H1 (cell line): ENCODE results near the gene RNF38. TPM values are rescaled to one million over a fixed set of nuclear protein-coding genes. Genes with fewer than 3 reads are reported as not detected.

Source experiments
- CTCF ChIA-PET: fragments of 300-600 bp; sonication (Branson Sonifier 250); formaldehyde crosslinking; loops from one replicate; lab custom pipeline; 2021; ENCODE audit not compliant: partially characterized antibody; lab: Charles Lee
- POLR2A ChIA-PET: fragments of 300-600 bp; sonication (Branson Sonifier 250); formaldehyde crosslinking; loops from one replicate; lab custom pipeline; 2021; ENCODE audit warnings: inconsistent platforms; ENCODE audit not compliant: partially characterized antibody; lab: Charles Lee
- DNase-seq, 2 experiments: peaks; one replicate each; pipeline versions ENCODE4 v3.0.0 to v3.0.0-alpha.2; 2010 to 2022; ENCODE audit warnings: low spot score in 2 of 2, low read depth in 1 of 2, mixed read lengths in 1 of 2
- FAIRE-seq: peaks from 2 replicates; lab custom pipeline; 2011; peaks lifted over from hg19 to GRCh38; lab: Jason Lieb, UNC
- H2AFZ ChIP-seq: 2 replicates; pipeline ENCODE4 v1.8.1; 2012; ENCODE audit warnings: low read length, inconsistent platforms
- H2AK5ac ChIP-seq: 2 replicates; pipeline ENCODE4 v1.6.1; 2013; ENCODE audit warnings: low read depth, low read length
- H2BK120ac ChIP-seq: replicated peaks from 2 replicates; pipeline ENCODE3; 2013; ENCODE audit warnings: low read depth, low read length, inconsistent platforms
- H2BK12ac ChIP-seq: 2 replicates; pipeline ENCODE4 v1.6.1; 2013; ENCODE audit warnings: low read depth, low read length
- H2BK15ac ChIP-seq: 2 replicates; pipeline ENCODE4 v1.6.1; 2013; ENCODE audit warnings: low read length
- H2BK20ac ChIP-seq: 2 replicates; pipeline ENCODE4 v1.6.1; 2013; ENCODE audit warnings: low read length
- H2BK5ac ChIP-seq: 2 replicates; pipeline ENCODE4 v1.6.1; 2013; ENCODE audit warnings: low read depth, low read length
- H3K14ac ChIP-seq: 2 replicates; pipeline ENCODE4 v1.6.1; 2013; ENCODE audit warnings: inconsistent platforms; ENCODE audit not compliant: insufficient read length
- H3K18ac ChIP-seq: 2 replicates; pipeline ENCODE4 v1.6.1; 2013; ENCODE audit warnings: low read length; ENCODE audit errors: extremely low read depth
- H3K23ac ChIP-seq: 2 replicates; pipeline ENCODE4 v1.6.1; 2013; ENCODE audit warnings: inconsistent platforms; ENCODE audit not compliant: insufficient read length
- H3K23me2 ChIP-seq: 2 replicates; pipeline ENCODE4 v1.6.1; 2013; ENCODE audit warnings: low read depth, low read length
- H3K27ac ChIP-seq: 2 replicates; pipeline ENCODE4 v1.6.1; 2011; ENCODE audit warnings: low read depth, low read length, inconsistent platforms
- H3K27me3 ChIP-seq, 4 experiments: replicated peaks in 1 of 4; 1 replicate in 1 of 4; 2 replicates in 3 of 4; pipeline versions ENCODE4 v1.6.1 to v1.8.1; 2011 to 2013; ENCODE audit warnings: low read length in 3 of 4, mild to moderate bottlenecking in 3 of 4, inconsistent platforms in 2 of 4, mixed read lengths in 2 of 4, moderate library complexity in 1 of 4; ENCODE audit not compliant: control insufficient read depth in 3 of 4, insufficient read depth in 3 of 4; ENCODE audit errors: extremely low read depth in 1 of 4
- H3K36me3 ChIP-seq, 4 experiments: 2 replicates each; pipeline versions ENCODE4 v1.6.1 to v1.8.1; 2011 to 2013; ENCODE audit warnings: mild to moderate bottlenecking in 4 of 4, low read length in 3 of 4, moderate library complexity in 2 of 4, control low read depth in 1 of 4, inconsistent platforms in 1 of 4; ENCODE audit not compliant: insufficient read depth in 4 of 4, control insufficient read depth in 2 of 4
- H3K4ac ChIP-seq: replicated peaks from 2 replicates; pipeline ENCODE3; 2013; ENCODE audit warnings: low read length, low read depth, mixed read lengths, inconsistent platforms; ENCODE audit not compliant: insufficient read length
- H3K4me1 ChIP-seq, 4 experiments: replicated peaks in 1 of 4; 1 replicate in 1 of 4; 2 replicates in 3 of 4; pipeline versions ENCODE4 v1.6.1 to v1.8.1; 2011 to 2013; ENCODE audit warnings: low read length in 3 of 4, inconsistent platforms in 2 of 4, mixed read lengths in 1 of 4; ENCODE audit not compliant: insufficient read depth in 4 of 4, control insufficient read depth in 3 of 4
- H3K4me2 ChIP-seq, 2 experiments: 2 replicates each; pipeline versions ENCODE4 v1.6.1 to v1.8.1; 2011 to 2013; ENCODE audit warnings: low read depth in 2 of 2, low read length in 2 of 2, control low read depth in 1 of 2, inconsistent platforms in 1 of 2, mild to moderate bottlenecking in 1 of 2; ENCODE audit not compliant: insufficient read depth in 1 of 2
- H3K4me3 ChIP-seq, 4 experiments: fragments of 200-600, 300-600 bp in 1 of 4; sonication (generic), shearing (Covaris generic), sonication (Bioruptor Twin) in 1 of 4; 2 replicates each; pipeline versions ENCODE4 v1.5.1 to v1.8.1; 2011 to 2016; ENCODE audit warnings: low read length in 4 of 4, low read depth in 3 of 4, control low read depth in 2 of 4, inconsistent platforms in 2 of 4, mild to moderate bottlenecking in 2 of 4, mixed read lengths in 1 of 4, moderate library complexity in 1 of 4; ENCODE audit not compliant: insufficient read depth in 2 of 4; ENCODE audit errors: extremely low read depth in 1 of 4
- H3K56ac ChIP-seq: replicated peaks from 2 replicates; pipeline ENCODE3; 2013; ENCODE audit warnings: low read depth, mild to moderate bottlenecking, mixed read lengths, low read length, inconsistent platforms; ENCODE audit not compliant: insufficient read length
- H3K79me1 ChIP-seq: 2 replicates; pipeline ENCODE4 v1.6.1; 2013; ENCODE audit warnings: low read depth, low read length, control low read depth
- H3K79me2 ChIP-seq, 2 experiments: 2 replicates each; pipeline versions ENCODE4 v1.6.1 to v1.8.1; 2012 to 2013; ENCODE audit warnings: low read length in 2 of 2, mild to moderate bottlenecking in 2 of 2, inconsistent platforms in 1 of 2; ENCODE audit not compliant: insufficient read depth in 2 of 2, control insufficient read depth in 1 of 2
- H3K9ac ChIP-seq, 4 experiments: replicated peaks in 1 of 4; 1 replicate in 1 of 4; 2 replicates in 3 of 4; pipeline versions ENCODE4 v1.6.1 to v1.8.1; 2011 to 2013; ENCODE audit warnings: low read depth in 3 of 4, low read length in 3 of 4, control low read depth in 2 of 4, mild to moderate bottlenecking in 2 of 4, moderate library complexity in 2 of 4, inconsistent platforms in 1 of 4; ENCODE audit errors: extremely low read depth in 1 of 4
- H3K9me3 ChIP-seq, 2 experiments: 2 replicates each; pipeline versions ENCODE4 v1.6.1 to v1.8.1; 2012 to 2013; ENCODE audit warnings: mild to moderate bottlenecking in 2 of 2, moderate library complexity in 2 of 2, control low read depth in 1 of 2, inconsistent platforms in 1 of 2, low read depth in 1 of 2, low read length in 1 of 2, mixed read lengths in 1 of 2; ENCODE audit not compliant: insufficient read depth in 2 of 2
- H4K20me1 ChIP-seq, 2 experiments: replicated peaks in 1 of 2; 2 replicates each; pipeline versions ENCODE3 to v1.8.1; 2011 to 2013; ENCODE audit warnings: inconsistent platforms in 2 of 2, low read length in 2 of 2, mild to moderate bottlenecking in 1 of 2; ENCODE audit not compliant: insufficient read depth in 2 of 2, control insufficient read depth in 1 of 2
- H4K5ac ChIP-seq: 2 replicates; pipeline ENCODE4 v1.6.1; 2013; ENCODE audit warnings: low read length, low read depth, mixed read lengths, inconsistent platforms; ENCODE audit not compliant: insufficient read length
- H4K8ac ChIP-seq: 2 replicates; pipeline ENCODE4 v1.8.0; 2013; ENCODE audit warnings: mild to moderate bottlenecking, moderate library complexity, low read length, inconsistent platforms; ENCODE audit not compliant: insufficient read depth; ENCODE audit errors: extremely low read depth
- H4K91ac ChIP-seq: replicated peaks from 2 replicates; pipeline ENCODE3; 2013; ENCODE audit warnings: low read length, mixed read lengths, inconsistent platforms; ENCODE audit not compliant: insufficient read length
- E2F6 ChIP-seq: IDR thresholded peaks from 2 replicates; pipeline ENCODE4 v1.6.1; 2012; ENCODE audit warnings: inconsistent platforms
- RAD21 ChIP-seq, 2 experiments: IDR thresholded peaks in 1 of 2; conservative IDR thresholded peaks in 1 of 2; 2 replicates each; pipeline ENCODE4 v1.6.1; 2011; ENCODE audit warnings: low read depth in 2 of 2, low read length in 2 of 2, improper control_type of control experiment in 1 of 2, inconsistent platforms in 1 of 2, mild to moderate bottlenecking in 1 of 2, moderate library complexity in 1 of 2
- TBP ChIP-seq: IDR thresholded peaks from 2 replicates; pipeline ENCODE4 v1.6.1; 2011; ENCODE audit warnings: low read depth, low read length, improper control_type of control experiment
- TCF12 ChIP-seq: IDR thresholded peaks from 2 replicates; pipeline ENCODE4 v1.6.1; 2011; ENCODE audit warnings: low read depth, mild to moderate bottlenecking, low read length
- WGBS, 2 experiments: shearing (Covaris generic) in 1 of 2; methylation state at CpG; one replicate each; pipeline versions ENCODE4 v1.1.6 to v1.1.7; 2013 to 2015; ENCODE audit warnings: low lambda C conversion rate in 2 of 2, mixed read lengths in 2 of 2, inconsistent platforms in 1 of 2, low coverage in 1 of 2, missing lambda C conversion rate in 1 of 2; ENCODE audit not compliant: insufficient replicate concordance in 2 of 2, insufficient coverage in 1 of 2, insufficient read length in 1 of 2; ENCODE audit errors: extremely low coverage in 1 of 2, missing lambda C conversion rate in 1 of 2; 5-methylcytosine and 5-hydroxymethylcytosine counted together
- polyA plus RNA-seq, 7 experiments: library from polyadenylated mRNA; depleted of rRNA in 3 of 7; stranded (reverse) in 5 of 7; unstranded in 2 of 7; fragments of >200 nt in 5 of 7; fragments of 200-250 nt in 2 of 7; gene quantifications; 1 replicate in 5 of 7; 2 replicates in 1 of 7; 4 replicates in 1 of 7; pipeline versions ENCODE4 v1.2.1 to v1.2.3, GENCODE V29; 2011 to 2013; ENCODE audit warnings: missing spikeins in 2 of 7, mixed read lengths in 2 of 7
- total RNA-seq: library from RNA; stranded (reverse); fragmentation: NEBNext Ultra II Directional; extraction: Animal tissue kit (Norgen Biotek cat#: 25700); gene quantifications from 2 replicates; pipeline ENCODE4 v1.2.1, GENCODE V29; 2021

RNF38 gene
- total and polyA plus RNA-seq, 2 of the 8 experiments (the other 6 are each of a cell fraction or from before 2014, with no cell fraction given), result 54.9 to 60.9 TPM

GRCh38 chr9:36336131-36336907, 63.8 kb downstream of the RNF38 start:
- Histone ChIP-seq H2AK5ac (no peak overlapping the region), H3K27me3 (no peaks in the 10 kb centered on the region), H3K4me2 (no peak overlapping the region), H4K91ac (no peak overlapping the region), H2AFZ (no peak overlapping the region), H2BK12ac (no peak overlapping the region), H3K79me1 (no peaks in the 10 kb centered on the region), H3K79me2 (no peaks in the 10 kb centered on the region), H2BK15ac (no peak overlapping the region), H3K4ac (no peak overlapping the region), H3K9ac (no peak overlapping the region), H3K23me2 (no peaks in the 10 kb centered on the region), H3K18ac (no peak overlapping the region), H3K4me1 (no peaks in the 10 kb centered on the region), H3K56ac (no peak overlapping the region), H4K20me1 (peaks cover 0 to 5% of the 10 kb centered on the region in 2 experiments), H3K23ac (no peak overlapping the region), H4K8ac (no peak overlapping the region), H2BK120ac (no peak overlapping the region), H3K4me3 (no peak overlapping the region), H3K27ac (no peak overlapping the region), H3K14ac (no peak overlapping the region), H4K5ac (no peak overlapping the region), H2BK20ac (no peak overlapping the region), H3K9me3 (no peaks in the 10 kb centered on the region), H3K36me3 (peaks cover 14 to 62% (median 36%) of the 10 kb centered on the region in 4 experiments), H2BK5ac (no peak overlapping the region)
- WGBS, 2 experiments, result 90% methylated on average over 3 of the region's 3 CpGs; no CpG with 5 or more reads in 1 of the 2 experiments
- CTCF ChIA-PET, result interaction anchor here (1.2 to 2.7 kb wide), 4 partner anchors 10 to 147 kb away, joined by 3 to 8 read pairs (median 4); no protein-coding TSS in a partner anchor
- POLR2A ChIA-PET, result interaction anchor here (1.0 to 1.2 kb wide), 2 partner anchors 8 to 25 kb away, joined by 3 to 4 read pairs; no protein-coding TSS in a partner anchor
- DNase-seq (no peak), FAIRE-seq (no peak)
- TF ChIP-seq TCF12 (no peak), TBP (no peak), RAD21 (IDR thresholded peaks at IDR 0.05 in 1 of 2, conservative IDR thresholded peaks at IDR 0.05 in 1 of 2; ENCODE audit: low read depth in 2 of 2, low read length in 2 of 2) (no peak), E2F6 (no peak)
